IMR-90 (cell line): Measurements from ENCODE around the gene CLEC16A. TPM values are rescaled to one million over a fixed set of nuclear protein-coding genes. Genes with fewer than 3 reads are reported as not detected.

ENCODE experiments used
- ATAC-seq: fragments of 200-7000 bp; cut with Tn5 transposase; 2 replicates; pipeline ENCODE4 v1.9.1; 2020; ENCODE audit warnings: low read depth, mild to moderate bottlenecking, moderate library complexity
- BruUV-seq: library from RNA; stranded (reverse); fragments of 400-500 nt; replicated peaks from 2 replicates; lab custom pipeline; 2021; lab: Mats Ljungman, UMichigan
- CTCF ChIA-PET: fragments of 300-600 bp; formaldehyde crosslinking; extraction: SDS; loops from one replicate; lab custom pipeline; 2021; ENCODE audit warnings: antibody characterized with exemption; lab: Yijun Ruan, JAX
- POLR2A ChIA-PET: fragments of 300-600 bp; sonication (Branson Sonifier 250); formaldehyde crosslinking; loops from one replicate; lab custom pipeline; 2022; ENCODE audit warnings: antibody characterized with exemption; ENCODE audit not compliant: unreplicated experiment; lab: Charles Lee
- DNase-seq: peaks from one replicate; pipeline ENCODE4 v3.0.0; 2013
- H2AFZ ChIP-seq: replicated peaks from 2 replicates; pipeline ENCODE3; 2013; ENCODE audit warnings: low read length, mild to moderate bottlenecking; ENCODE audit not compliant: poor library complexity
- H2AK5ac ChIP-seq: 2 replicates; pipeline ENCODE4 v1.6.1; 2013; ENCODE audit warnings: low read depth, low read length, inconsistent platforms
- H2AK9ac ChIP-seq: replicated peaks from 2 replicates; pipeline ENCODE3; 2013; ENCODE audit warnings: mild to moderate bottlenecking, low read depth, low read length, moderate library complexity; ENCODE audit not compliant: poor library complexity
- H2BK120ac ChIP-seq: 2 replicates; pipeline ENCODE4 v1.6.1; 2013; ENCODE audit warnings: low read depth, low read length, inconsistent platforms
- H2BK15ac ChIP-seq: 3 replicates; pipeline ENCODE4 v1.6.1; 2013; ENCODE audit warnings: low read depth, low read length, inconsistent platforms
- H2BK20ac ChIP-seq: 2 replicates; pipeline ENCODE4 v1.6.1; 2013; ENCODE audit warnings: low read depth, mild to moderate bottlenecking, inconsistent platforms, low read length, moderate library complexity
- H2BK5ac ChIP-seq: 2 replicates; pipeline ENCODE4 v1.6.1; 2013; ENCODE audit warnings: mild to moderate bottlenecking, low read depth, low read length, inconsistent platforms; ENCODE audit not compliant: poor library complexity, severe bottlenecking
- H3K14ac ChIP-seq: replicated peaks from 2 replicates; pipeline ENCODE4 v1.6.1; 2013; ENCODE audit warnings: low read depth, low read length, inconsistent platforms
- H3K18ac ChIP-seq: 2 replicates; pipeline ENCODE4 v1.6.1; 2013; ENCODE audit warnings: low read depth, low read length, control low read depth
- H3K23ac ChIP-seq: 2 replicates; pipeline ENCODE4 v1.6.1; 2013; ENCODE audit warnings: low read depth, low read length, inconsistent platforms
- H3K27ac ChIP-seq: 2 replicates; pipeline ENCODE4 v1.5.1; 2013; ENCODE audit warnings: mild to moderate bottlenecking, control low read depth, low read length; ENCODE audit not compliant: insufficient read depth
- H3K27me3 ChIP-seq: 2 replicates; pipeline ENCODE4 v1.6.1; 2013; ENCODE audit warnings: low read length; ENCODE audit not compliant: control insufficient read depth, insufficient read depth
- H3K36me3 ChIP-seq: 2 replicates; pipeline ENCODE4 v1.6.1; 2013; ENCODE audit warnings: low read length, mixed read lengths; ENCODE audit not compliant: control insufficient read depth, insufficient read depth
- H3K4ac ChIP-seq: 2 replicates; pipeline ENCODE4 v1.6.1; 2013; ENCODE audit warnings: low read depth, low read length, inconsistent platforms
- H3K4me1 ChIP-seq: 2 replicates; pipeline ENCODE4 v1.6.1; 2013; ENCODE audit warnings: low read length, mixed read lengths; ENCODE audit not compliant: control insufficient read depth, insufficient read depth
- H3K4me2 ChIP-seq: 2 replicates; pipeline ENCODE4 v1.6.1; 2013; ENCODE audit warnings: low read depth, mild to moderate bottlenecking, control low read depth, low read length, moderate library complexity
- H3K4me3 ChIP-seq: 2 replicates; pipeline ENCODE4 v1.5.1; 2013; ENCODE audit warnings: low read depth, mild to moderate bottlenecking, control low read depth, low read length, moderate library complexity; ENCODE audit not compliant: insufficient read depth
- H3K56ac ChIP-seq: 2 replicates; pipeline ENCODE4 v1.6.1; 2013; ENCODE audit warnings: low read length, inconsistent platforms; ENCODE audit not compliant: insufficient read depth; ENCODE audit errors: extremely low read depth
- H3K79me1 ChIP-seq, 2 experiments: 2 replicates each; pipeline ENCODE4 v1.6.1; 2013; ENCODE audit warnings: low read length in 2 of 2, inconsistent platforms in 1 of 2, low read depth in 1 of 2
- H3K9ac ChIP-seq: 2 replicates; pipeline ENCODE4 v1.6.1; 2013; ENCODE audit warnings: low read depth, low read length, control low read depth
- H3K9me1 ChIP-seq: 2 replicates; pipeline ENCODE4 v1.6.1; 2013; ENCODE audit warnings: low read length, inconsistent platforms; ENCODE audit not compliant: insufficient read depth
- H3K9me3 ChIP-seq: 2 replicates; pipeline ENCODE4 v1.6.1; 2013; ENCODE audit warnings: low read length; ENCODE audit not compliant: control insufficient read depth, insufficient read depth
- H4K20me1 ChIP-seq: 2 replicates; pipeline ENCODE4 v1.6.1; 2013; ENCODE audit warnings: low read length, inconsistent platforms; ENCODE audit not compliant: insufficient read depth
- H4K5ac ChIP-seq: 2 replicates; pipeline ENCODE4 v1.6.1; 2013; ENCODE audit warnings: mild to moderate bottlenecking, low read depth, low read length, control low read depth
- H4K8ac ChIP-seq, 2 experiments: 2 replicates each; pipeline ENCODE4 v1.6.1; 2013; ENCODE audit warnings: low read depth in 2 of 2, low read length in 2 of 2, control low read depth in 1 of 2, inconsistent platforms in 1 of 2
- H4K91ac ChIP-seq: 2 replicates; pipeline ENCODE4 v1.6.1; 2013; ENCODE audit warnings: low read depth, low read length, inconsistent platforms; ENCODE audit not compliant: insufficient read depth
- BHLHE40 ChIP-seq: fragments of 150-350 bp; IDR thresholded peaks from 2 replicates; pipeline ENCODE4 v1.6.1; 2016; ENCODE audit warnings: mild to moderate bottlenecking, low read depth, low read length
- CEBPB ChIP-seq: IDR thresholded peaks from 2 replicates; pipeline ENCODE4 v1.6.1; 2012; ENCODE audit warnings: low read depth, low read length, improper control_type of control experiment
- CHD1 ChIP-seq: IDR thresholded peaks from 2 replicates; pipeline ENCODE4 v1.6.1; 2012; ENCODE audit warnings: low read depth, low read length, improper control_type of control experiment
- FOS ChIP-seq: fragments of 150-350 bp; IDR thresholded peaks from 2 replicates; pipeline ENCODE4 v1.6.1; 2016; ENCODE audit warnings: low read depth, low read length
- MAFK ChIP-seq: IDR thresholded peaks from 2 replicates; pipeline ENCODE4 v1.6.1; 2012; ENCODE audit warnings: low read depth, low read length, improper control_type of control experiment
- MAZ ChIP-seq: IDR thresholded peaks from 2 replicates; pipeline ENCODE4 v1.6.1; 2012; ENCODE audit warnings: low read depth, mild to moderate bottlenecking, low read length, improper control_type of control experiment, moderate library complexity, borderline replicate concordance
- MXI1 ChIP-seq: IDR thresholded peaks from 2 replicates; pipeline ENCODE4 v1.6.1; 2012; ENCODE audit warnings: low read depth, mild to moderate bottlenecking, low read length, moderate library complexity, borderline replicate concordance
- NFE2L2 ChIP-seq: fragments of 150-350 bp; IDR thresholded peaks from 2 replicates; pipeline ENCODE4 v1.6.1; 2016; ENCODE audit warnings: low read depth, mild to moderate bottlenecking, low read length
- POLR2A ChIP-seq: IDR thresholded peaks from 2 replicates; pipeline ENCODE4 v1.6.1; 2012; ENCODE audit warnings: mild to moderate bottlenecking, low read depth, low read length
- RAD21 ChIP-seq: IDR thresholded peaks from 2 replicates; pipeline ENCODE4 v1.6.1; 2012; ENCODE audit warnings: low read length, improper control_type of control experiment
- RCOR1 ChIP-seq: IDR thresholded peaks from 2 replicates; pipeline ENCODE4 v1.6.1; 2012; ENCODE audit warnings: mild to moderate bottlenecking, low read length, improper control_type of control experiment; ENCODE audit not compliant: insufficient replicate concordance
- RFX5 ChIP-seq: IDR thresholded peaks from 2 replicates; pipeline ENCODE4 v1.8.0; 2012; ENCODE audit warnings: low read depth, mild to moderate bottlenecking, low read length, moderate library complexity
- WGBS, 2 experiments: methylation state at CpG; one replicate each; pipeline versions ENCODE4 v1.1.5 to v1.1.7; 2013; ENCODE audit warnings: missing lambda C conversion rate in 2 of 2; ENCODE audit not compliant: insufficient read length in 1 of 2; ENCODE audit errors: extremely low coverage in 2 of 2; 5-methylcytosine and 5-hydroxymethylcytosine counted together
- dilution Hi-C: fragments of 300-500 bp; cut with HindIII; formaldehyde crosslinking; loops from one replicate; pipeline ENCODE4 v1.14.3; 2018; ENCODE audit warnings: low sequenced_read_pairs; ENCODE audit not compliant: unreplicated experiment
- in situ Hi-C: fragments of 300-500 bp; cut with MboI; formaldehyde crosslinking; loops from 3 replicates; pipeline ENCODE4 v1.14.3; 2019; ENCODE audit warnings: low sequenced_read_pairs, inconsistent platforms, mixed read lengths
- intact Hi-C: fragments of 100-400 bp; cut with micrococcal nuclease; formaldehyde crosslinking; loops from 2 replicates; pipeline ENCODE4 v1.10.0; 2022
- polyA plus RNA-seq, 3 experiments: library from polyadenylated mRNA; depleted of rRNA; stranded (reverse); fragments of >200 nt; gene quantifications; 2 replicates each; pipeline ENCODE4 v1.2.3, GENCODE V29; 2012; ENCODE audit warnings: low replicate concordance in 1 of 3
- total RNA-seq: library from RNA; depleted of rRNA; stranded (reverse); fragments of >200 nt; gene quantifications from 2 replicates; pipeline ENCODE4 v1.2.3, GENCODE V29; 2012
- TF ChIP-seq, protein P1 (sequence below): fragments of 150-350 bp; IDR thresholded peaks from 2 replicates; pipeline ENCODE4 v1.6.1; 2017; ENCODE audit warnings: mild to moderate bottlenecking, antibody characterized with exemption, low read length, low read depth
- TF ChIP-seq, protein P2 (sequence below): fragments of 150-350 bp; IDR thresholded peaks from 2 replicates; pipeline ENCODE4 v1.6.1; 2016; ENCODE audit warnings: low read depth, mild to moderate bottlenecking, low read length, moderate library complexity, borderline replicate concordance

CLEC16A gene
- total and polyA plus RNA-seq, 2 of the 4 experiments (the other 2 are of a cell fraction), result 15.9 to 16.5 TPM

DNA sequence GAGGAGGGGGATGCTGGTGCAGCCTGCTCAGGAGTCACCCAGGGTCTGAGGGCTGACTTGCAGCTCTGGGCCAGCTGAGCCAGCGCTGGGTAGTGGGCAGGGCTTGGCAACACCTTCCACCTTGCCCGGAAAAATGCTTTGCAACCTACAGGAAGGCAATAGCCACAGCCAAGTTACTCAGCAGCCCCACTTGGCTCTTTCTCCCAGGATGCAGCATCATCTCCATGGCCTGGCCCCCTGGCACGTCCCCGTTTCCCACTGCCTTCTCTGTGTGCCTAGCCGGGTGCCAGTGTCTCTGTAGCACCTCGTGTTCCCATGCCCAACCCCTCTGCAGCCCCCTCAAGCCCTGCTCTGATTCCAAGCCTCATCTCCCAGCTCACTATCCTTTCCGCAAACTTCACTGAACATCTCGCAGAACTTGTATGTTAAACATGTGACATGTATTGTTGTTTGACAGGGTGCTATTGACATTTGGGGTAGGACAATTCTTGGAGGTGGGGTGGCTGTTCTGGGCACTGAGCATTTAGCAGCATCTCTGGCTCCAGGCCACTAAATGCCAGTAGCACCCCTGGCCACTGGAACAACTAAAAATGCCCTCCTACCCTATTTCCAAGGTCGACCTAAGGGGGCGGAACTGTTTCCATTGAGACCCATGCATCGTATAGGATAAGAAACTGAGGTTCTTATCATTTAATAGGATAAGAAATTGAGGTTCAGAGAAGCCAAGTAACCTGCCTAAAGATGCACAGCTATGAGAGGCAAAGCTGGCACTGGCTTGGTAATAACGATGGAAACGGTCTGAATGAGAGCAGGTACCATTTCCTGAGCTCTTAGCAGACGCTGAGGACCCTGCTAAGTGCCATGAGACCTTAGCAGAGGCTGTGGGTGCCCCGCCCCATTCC lies 14.3 kb upstream of the CLEC16A start:
- BruUV-seq, result no TSS peak
- CTCF ChIA-PET, result no interaction called here

More for the DNA sequence above, 14.3 kb upstream of the CLEC16A start:
- Histone ChIP-seq H4K91ac (no peak overlapping the region), H4K5ac (no peak overlapping the region), H2BK20ac (no peak overlapping the region), H3K79me1 (peaks cover 28 to 48% of the 10 kb centered on the region in 2 experiments), H3K9me1 (peaks cover 13% of the 10 kb centered on the region), H3K9me3 (no peaks in the 10 kb centered on the region), H2AK9ac (no peak overlapping the region), H2AK5ac (no peak overlapping the region), H3K27me3 (no peaks in the 10 kb centered on the region), H2BK120ac (no peak overlapping the region), H3K23ac (no peak overlapping the region), H3K27ac (no peak overlapping the region), H3K4me1 (no peaks in the 10 kb centered on the region), H3K4ac (no peak overlapping the region), H2BK15ac (no peak overlapping the region), H2BK5ac (no peak overlapping the region), H3K36me3 (peaks cover 48% of the 10 kb centered on the region), H2AFZ (no peak overlapping the region), H3K4me3 (no peak overlapping the region), H3K56ac (no peak overlapping the region), H3K14ac (no peak overlapping the region), H4K20me1 (peaks cover 50% of the 10 kb centered on the region), H4K8ac (no peak overlapping the region), H3K9ac (no peak overlapping the region), H3K4me2 (no peak overlapping the region), H3K18ac (no peak overlapping the region)
- TF ChIP-seq, protein P1, sequence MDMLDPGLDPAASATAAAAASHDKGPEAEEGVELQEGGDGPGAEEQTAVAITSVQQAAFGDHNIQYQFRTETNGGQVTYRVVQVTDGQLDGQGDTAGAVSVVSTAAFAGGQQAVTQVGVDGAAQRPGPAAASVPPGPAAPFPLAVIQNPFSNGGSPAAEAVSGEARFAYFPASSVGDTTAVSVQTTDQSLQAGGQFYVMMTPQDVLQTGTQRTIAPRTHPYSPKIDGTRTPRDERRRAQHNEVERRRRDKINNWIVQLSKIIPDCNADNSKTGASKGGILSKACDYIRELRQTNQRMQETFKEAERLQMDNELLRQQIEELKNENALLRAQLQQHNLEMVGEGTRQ, result no peak
- TF ChIP-seq FOS (no peak), MAFK (no peak), RAD21 (no peak), RFX5 (no peak), RCOR1 (no peak), MXI1 (no peak), BHLHE40 (no peak), POLR2A (no peak), MAZ (no peak), NFE2L2 (no peak), CEBPB (no peak), CHD1 (no peak)
- TF ChIP-seq, protein P2, sequence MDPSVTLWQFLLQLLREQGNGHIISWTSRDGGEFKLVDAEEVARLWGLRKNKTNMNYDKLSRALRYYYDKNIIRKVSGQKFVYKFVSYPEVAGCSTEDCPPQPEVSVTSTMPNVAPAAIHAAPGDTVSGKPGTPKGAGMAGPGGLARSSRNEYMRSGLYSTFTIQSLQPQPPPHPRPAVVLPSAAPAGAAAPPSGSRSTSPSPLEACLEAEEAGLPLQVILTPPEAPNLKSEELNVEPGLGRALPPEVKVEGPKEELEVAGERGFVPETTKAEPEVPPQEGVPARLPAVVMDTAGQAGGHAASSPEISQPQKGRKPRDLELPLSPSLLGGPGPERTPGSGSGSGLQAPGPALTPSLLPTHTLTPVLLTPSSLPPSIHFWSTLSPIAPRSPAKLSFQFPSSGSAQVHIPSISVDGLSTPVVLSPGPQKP, result no peak
- dilution Hi-C loops, result no loop called here
- intact Hi-C loops, result no loop called here
- POLR2A ChIA-PET, result no interaction called here
- in situ Hi-C loops, result loop anchor here (25.0 kb wide), 1 partner anchor 1818 kb away; no protein-coding TSS in a partner anchor
- DNase-seq, result no peak
- 86% methylated on average over 4 of the region's 15 CpGs; no CpG with 5 or more reads in 1 of the 2 experiments for WGBS, 2 experiments
- ATAC-seq, result no peak
